Activated naive CD4-positive, alpha-beta T cell treated with anti-CD3 and anti-CD28 coated beads, Interleukin-2, amount 50 U/mL, for 72 hours (primary cell): ENCODE data around the gene RHOG. TPM values are rescaled to one million over a fixed set of nuclear protein-coding genes. Genes with fewer than 3 reads are reported as not detected.
A peak's percentile ranks its signal among the peaks of the same experiment; 100 is the strongest.
"Not testable (repeated sequence)": the region's sequence is repeated elsewhere in the genome, so short reads cannot be mapped to it uniquely, and the experiment has no call there.

Source experiments
- ATAC-seq, 2 donors: fragments of 150-1000 bp; cut with Tn5 transposase; 2 replicates each; pipeline ENCODE4 v1.10.0; 2021; ENCODE audit warnings: mild to moderate bottlenecking in 2 of 2, moderate library complexity in 2 of 2
- DNase-seq, 2 donors: peaks; one replicate each; pipeline ENCODE4 v3.0.0; 2021 to 2022; ENCODE audit warnings: low spot score in 2 of 2
- H3K27ac Mint-ChIP-seq, 2 donors: one replicate each; pipeline ENCODE4 v1.8.0; 2022; ENCODE audit warnings: mild to moderate bottlenecking in 2 of 2, mixed read lengths in 2 of 2
- H3K36me3 Mint-ChIP-seq, 2 donors: one replicate each; pipeline ENCODE4 v1.8.0; 2022; ENCODE audit warnings: mixed read lengths in 2 of 2
- H3K9me3 Mint-ChIP-seq, 2 donors: one replicate each; pipeline ENCODE4 v1.8.0; 2022; ENCODE audit warnings: mixed read lengths in 2 of 2
- total RNA-seq, 2 donors: library from RNA; stranded (reverse); gene quantifications; one replicate each; pipeline ENCODE4 v1.2.3, GENCODE V29; 2022

Gene RHOG
- total RNA-seq, 2 donors from 2014 or later = 109 to 154 TPM

- no peak for DNase-seq
- Mint-ChIP-seq H3K9me3 (no peaks in the 10 kb centered on the region), H3K36me3 (peaks cover 0 to 22% of the 10 kb centered on the region in 2 donors), H3K27ac (peak overlapping the region; percentile 31 to 45)
- peak in 1 of 2 donors; percentile 29 for ATAC-seq
Observed at GRCh38 chr11:3866206-3866605, 25.4 kb upstream of the RHOG start.

GRCh38 chr11:3865388-3866193 is 24.8 kb upstream of the RHOG start:
- ATAC-seq = peak in 1 of 2 donors; percentile 15
- H3K27ac Mint-ChIP-seq = peak overlapping the region; percentile 45 to 46
- H3K36me3 Mint-ChIP-seq = peaks cover 0 to 19% of the 10 kb centered on the region in 2 donors
- H3K9me3 Mint-ChIP-seq = no peaks in the 10 kb centered on the region
- DNase-seq = no peak

DNA sequence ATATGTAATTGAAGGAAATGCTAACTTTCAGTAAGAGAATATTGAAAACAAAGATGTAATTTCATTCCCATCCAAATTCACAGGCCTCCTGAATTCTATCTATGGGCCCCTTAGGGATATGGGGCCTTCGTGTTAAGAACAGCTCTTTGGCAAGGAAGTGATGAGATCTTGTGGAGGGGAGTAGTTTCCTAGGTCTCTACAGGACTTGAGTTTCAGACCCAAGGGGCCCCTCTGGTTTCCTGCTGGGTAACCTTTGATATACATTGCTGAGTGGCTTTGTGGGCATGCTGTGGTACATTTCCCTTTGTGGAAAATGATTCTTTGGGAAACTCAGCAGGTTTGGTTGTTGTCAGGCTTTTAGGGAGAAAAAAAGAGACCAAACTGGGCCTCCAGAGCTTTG is 20.9 kb upstream of the RHOG start:
- Mint-ChIP-seq H3K27ac (peak overlapping the region; percentile 86 to 91), H3K36me3 (peaks cover 7 to 20% of the 10 kb centered on the region in 2 donors), H3K9me3 (no peaks in the 10 kb centered on the region)
- peak in 1 of 2 donors; percentile 13 for ATAC-seq
- peak in 1 of 2 donors; percentile 22 for DNase-seq

GRCh38 chr11:3860898-3861393 is 20.2 kb upstream of the RHOG start:
- ATAC-seq = peak; percentile 36 to 63
- DNase-seq, H3K9me3 Mint-ChIP-seq: not testable (repeated sequence)
- H3K27ac Mint-ChIP-seq = peak overlapping the region; percentile 81 to 86
- H3K36me3 Mint-ChIP-seq = peaks cover 14 to 28% of the 10 kb centered on the region in 2 donors

DNA sequence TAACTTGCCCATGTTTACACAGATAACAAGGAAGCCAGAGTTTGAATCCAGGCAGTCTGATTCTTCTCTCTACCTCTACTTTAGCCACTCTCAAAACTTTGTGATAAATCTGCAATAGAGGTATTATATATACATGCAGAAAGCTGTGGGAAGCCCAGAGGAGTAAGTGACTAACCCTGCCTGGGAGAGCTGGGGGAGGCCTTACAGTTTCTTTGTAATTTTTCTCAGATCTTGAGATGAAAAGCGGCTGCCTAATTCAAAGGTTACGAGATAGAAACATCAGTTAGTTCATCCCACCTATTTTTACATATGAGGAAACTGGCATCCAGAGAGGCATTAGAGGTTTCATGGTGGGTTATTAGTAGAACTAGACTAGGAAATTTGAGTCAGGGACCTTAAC is 19.6 kb upstream of the RHOG start:
- Mint-ChIP-seq H3K36me3 (peaks cover 16 to 30% of the 10 kb centered on the region in 2 donors), H3K9me3 (no peaks in the 10 kb centered on the region), H3K27ac (peak overlapping the region; percentile 81 to 86)
- DNase-seq (peak in 1 of 2 donors; percentile 31), ATAC-seq (peak; percentile 54 to 61)

GRCh38 chr11:3859373-3859881 is 18.7 kb upstream of the RHOG start:
- Mint-ChIP-seq H3K27ac (peak overlapping the region; percentile 82 to 86), H3K9me3 (no peaks in the 10 kb centered on the region), H3K36me3 (peaks cover 16 to 30% of the 10 kb centered on the region in 2 donors)
- DNase-seq = peak in 1 of 2 donors; percentile 29
- no peak for ATAC-seq

- no peak for DNase-seq
- no peaks in the 10 kb centered on the region for H3K9me3 Mint-ChIP-seq
- peak overlapping the region; percentile 92 to 97 for H3K27ac Mint-ChIP-seq
- ATAC-seq = no peak
- H3K36me3 Mint-ChIP-seq = peaks cover 16 to 23% of the 10 kb centered on the region in 2 donors
Observed at GRCh38 chr11:3857628-3858027, 16.9 kb upstream of the RHOG start.

DNA sequence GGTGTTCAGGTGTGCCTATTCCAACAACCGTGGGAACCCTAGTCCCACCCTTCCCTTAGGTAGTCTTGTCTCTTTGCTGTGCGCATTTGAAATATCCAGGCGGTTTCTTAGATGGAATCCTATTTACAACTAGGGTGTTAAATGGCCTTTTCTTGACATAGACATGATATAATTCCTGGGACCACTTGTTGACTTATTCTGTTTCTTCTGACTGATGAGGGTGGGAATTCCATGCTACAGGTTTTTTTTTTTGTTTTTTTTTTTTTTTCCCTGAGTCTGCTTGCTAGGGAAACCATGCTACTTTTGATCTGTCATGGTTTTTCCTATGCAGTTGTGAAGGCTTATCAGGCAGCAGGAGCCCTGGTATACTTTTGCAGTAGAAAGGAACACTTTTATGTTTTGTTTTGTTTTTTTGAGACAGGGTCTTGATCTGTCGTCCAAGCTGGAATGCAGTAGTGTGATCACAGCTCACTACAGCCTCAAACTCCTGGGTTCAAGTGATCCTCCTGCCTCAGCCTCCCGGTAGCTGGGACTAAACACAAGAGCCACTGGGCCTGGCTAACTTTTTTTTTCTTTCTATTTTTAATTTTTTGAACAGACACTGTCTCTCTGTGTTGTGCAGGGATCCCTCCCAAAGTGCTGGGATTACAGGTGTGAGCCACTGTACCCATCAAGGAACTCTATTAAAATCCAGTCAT is 16.2 kb upstream of the RHOG start:
- H3K27ac Mint-ChIP-seq = peak overlapping the region; percentile 83 to 97
- no peak for DNase-seq
- ATAC-seq = no peak
- H3K36me3 Mint-ChIP-seq = peaks cover 16 to 22% of the 10 kb centered on the region in 2 donors
- H3K9me3 Mint-ChIP-seq = no peaks in the 10 kb centered on the region

- ATAC-seq (peak; percentile 3 to 26), DNase-seq (peak; percentile 40 to 78)
- Mint-ChIP-seq H3K9me3 (no peaks in the 10 kb centered on the region), H3K27ac (peak overlapping the region; percentile 97), H3K36me3 (peaks cover 16% of the 10 kb centered on the region in 2 donors)
Observed at GRCh38 chr11:3855808-3856491, 15.2 kb upstream of the RHOG start.

DNA sequence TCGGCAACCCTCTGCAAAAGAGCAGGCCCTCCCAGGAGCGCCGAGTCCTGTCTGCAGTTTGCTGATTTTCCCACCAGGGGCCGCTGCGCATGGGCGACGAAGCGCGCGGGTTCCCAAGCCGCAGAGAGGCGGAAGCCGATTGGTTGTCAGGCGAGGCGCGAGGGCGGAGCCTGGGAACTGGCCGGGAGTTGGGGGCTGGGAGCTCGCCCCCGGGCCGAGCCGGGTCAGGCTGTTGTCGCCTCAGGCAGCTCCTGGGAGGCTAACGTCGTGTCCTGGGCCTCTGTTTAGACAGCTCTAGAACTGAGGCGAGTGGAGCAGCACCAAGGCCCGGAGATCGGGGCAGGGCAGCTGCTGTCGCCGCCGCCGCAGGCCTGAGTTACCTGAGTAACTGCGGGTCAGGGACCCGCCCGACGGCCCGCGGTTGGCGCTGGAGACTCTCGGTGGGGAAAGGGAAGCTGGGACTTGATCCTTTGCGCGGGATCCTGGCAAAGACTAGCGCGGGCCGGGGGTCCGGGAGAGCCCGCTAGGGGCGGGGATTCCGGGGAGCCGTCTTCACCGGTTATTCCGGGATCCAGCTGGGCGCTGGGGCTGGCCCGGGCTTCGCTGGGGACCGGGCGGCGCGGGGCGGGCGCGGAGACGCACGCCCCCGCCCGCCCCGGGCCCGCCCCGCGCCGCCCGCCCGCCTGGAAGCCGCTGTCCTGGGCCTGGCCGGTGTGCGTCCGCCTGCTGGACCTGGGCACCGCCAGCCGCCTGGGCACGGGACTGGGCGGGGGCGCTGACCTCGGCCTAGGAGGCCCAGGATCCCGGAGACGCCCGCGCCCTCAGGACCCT is 14.4 kb upstream of the RHOG start, which contains the start of gene STIM1:
TSS of gene STIM1 (plus strand) at position 688 of the 831 bp plus-strand sequence. CDS start 607 bp downstream, outside the sequence.
- peaks cover 16% of the 10 kb centered on the region in 2 donors for H3K36me3 Mint-ChIP-seq
- peak within 1 kb of the TSS; percentile 97 for H3K27ac Mint-ChIP-seq
- DNase-seq = peak; percentile 98 to 100
- ATAC-seq = peak; percentile 66 to 79
- no peaks in the 10 kb centered on the region for H3K9me3 Mint-ChIP-seq

DNA sequence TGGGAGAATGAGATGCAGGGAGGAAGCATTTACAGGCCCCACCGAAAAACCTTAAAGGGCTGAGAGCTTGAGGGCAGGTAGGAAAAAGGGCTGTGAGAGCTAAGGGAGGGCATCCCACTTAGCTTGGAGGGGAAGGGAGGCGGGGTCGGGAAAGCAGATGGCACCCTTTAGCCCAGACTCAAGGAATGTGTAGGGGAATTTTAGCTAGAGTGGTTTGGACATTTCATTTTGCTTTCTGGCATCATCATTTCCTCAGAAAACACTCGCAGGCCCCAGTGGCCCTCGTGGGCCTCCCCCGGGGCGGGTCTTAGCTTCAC is 13.9 kb upstream of the RHOG start:
- H3K27ac Mint-ChIP-seq = peak overlapping the region; percentile 97
- DNase-seq (no peak), ATAC-seq (no peak)
- peaks cover 16% of the 10 kb centered on the region in 2 donors for H3K36me3 Mint-ChIP-seq
- no peaks in the 10 kb centered on the region for H3K9me3 Mint-ChIP-seq

DNA sequence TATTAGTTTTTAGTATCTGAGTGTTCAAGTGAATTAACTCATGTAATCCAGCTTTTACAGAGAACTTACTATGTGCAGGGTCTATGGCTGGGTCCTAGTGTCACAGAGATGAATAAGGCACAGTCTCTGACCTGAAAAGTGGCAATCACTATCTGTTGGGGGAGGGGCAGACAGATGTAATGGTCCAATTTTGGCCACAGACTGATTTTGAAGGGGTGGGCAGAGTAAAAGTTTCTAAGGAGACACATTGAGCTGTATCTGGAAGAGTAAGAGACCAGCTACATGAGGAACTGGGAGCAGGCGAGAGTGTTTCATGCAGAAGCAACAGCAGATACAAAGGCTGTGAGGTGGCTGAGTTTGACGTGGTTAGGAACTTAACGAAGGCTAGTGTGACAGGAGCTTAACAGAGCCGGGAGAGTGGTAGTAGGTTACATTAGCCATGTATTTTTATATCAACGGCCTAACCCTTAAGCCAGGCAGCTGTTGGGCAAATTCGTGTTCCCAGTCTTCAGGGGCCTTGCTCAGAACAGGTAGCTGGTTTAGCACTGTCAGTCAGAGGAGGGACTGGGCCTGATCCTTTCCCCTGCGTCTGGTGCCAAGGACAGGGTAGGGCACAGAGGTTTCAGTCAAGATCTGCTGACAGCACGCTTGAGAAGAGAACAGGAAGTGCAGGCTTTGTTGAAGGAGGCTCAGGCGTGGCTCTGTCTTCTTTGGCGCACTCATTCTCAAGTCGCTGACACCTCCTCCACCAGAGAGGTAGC is 13.3 kb upstream of the RHOG start:
- DNase-seq (peak; percentile 62 to 74), ATAC-seq (peak; percentile 55 to 57)
- H3K36me3 Mint-ChIP-seq = peaks cover 14 to 16% of the 10 kb centered on the region in 2 donors
- H3K27ac Mint-ChIP-seq = peak overlapping the region; percentile 97
- H3K9me3 Mint-ChIP-seq = no peaks in the 10 kb centered on the region

- Mint-ChIP-seq H3K36me3 (peaks cover 11 to 16% of the 10 kb centered on the region in 2 donors), H3K27ac (peak overlapping the region; percentile 97), H3K9me3 (no peaks in the 10 kb centered on the region)
- ATAC-seq (no peak), DNase-seq (no peak)
Observed at GRCh38 chr11:3853545-3853842, 12.7 kb upstream of the RHOG start.

DNA sequence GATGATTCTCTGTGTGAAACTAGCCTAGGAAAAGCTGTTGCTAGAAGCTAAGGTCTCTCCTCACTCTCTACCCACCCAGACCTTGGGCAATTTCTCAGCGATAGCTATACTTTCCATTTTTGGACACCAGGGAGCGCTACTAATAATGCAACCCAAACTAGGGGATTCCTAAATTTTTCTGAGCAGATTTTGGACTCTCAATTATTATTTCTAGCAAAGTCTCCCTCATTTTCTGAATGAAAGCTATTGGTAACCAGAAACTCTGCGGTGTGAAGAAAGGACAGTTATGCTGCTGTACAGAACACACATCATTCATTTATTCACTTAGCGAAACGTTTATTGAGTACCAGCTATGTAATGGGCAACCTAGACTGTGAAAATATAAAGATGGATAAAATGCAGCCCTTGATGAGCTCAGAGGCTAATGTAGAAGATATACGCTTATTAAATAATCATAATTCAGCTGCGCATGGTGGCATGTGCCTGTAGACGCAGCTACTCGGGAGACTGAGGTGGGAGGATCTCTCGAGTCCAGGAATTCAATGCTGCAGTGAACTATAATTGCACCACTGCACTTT is 8.6 kb upstream of the RHOG start:
- no peaks in the 10 kb centered on the region for H3K9me3 Mint-ChIP-seq

GRCh38 chr11:3845670-3846069 is 4.9 kb upstream of the RHOG start:
- no peaks in the 10 kb centered on the region for H3K36me3 Mint-ChIP-seq
- no peak for ATAC-seq
- no peak for DNase-seq
- no peaks in the 10 kb centered on the region for H3K9me3 Mint-ChIP-seq
- no peak overlapping the region for H3K27ac Mint-ChIP-seq

More for the DNA sequence above, 8.6 kb upstream of the RHOG start:
- peak; percentile 61 to 67 for ATAC-seq
- peak in 1 of 2 donors; percentile 67 for DNase-seq
- Mint-ChIP-seq H3K27ac (no peak overlapping the region), H3K36me3 (no peaks in the 10 kb centered on the region)
